Panc1 (cell line): ENCODE data around the gene ZNF30. TPM values are rescaled to one million over a fixed set of nuclear protein-coding genes. Genes with fewer than 3 reads are reported as not detected.

Experiments used
- ATAC-seq: fragments of 200-7000 bp; cut with Tn5 transposase; 2 replicates; pipeline ENCODE4 v1.9.1; 2020; ENCODE audit warnings: mild to moderate bottlenecking, moderate library complexity
- BruUV-seq: library from RNA; stranded (reverse); fragments of 400-500 nt; replicated peaks from 2 replicates; lab custom pipeline; 2021; lab: Mats Ljungman, UMichigan
- CTCF ChIA-PET: fragments of 300-600 bp; sonication (Branson Sonifier 250); formaldehyde crosslinking; loops from one replicate; lab custom pipeline; 2022; ENCODE audit warnings: antibody characterized with exemption; lab: Charles Lee
- POLR2A ChIA-PET: fragments of 300-600 bp; sonication (Branson Sonifier 250); formaldehyde crosslinking; loops from one replicate; lab custom pipeline; 2022; ENCODE audit warnings: antibody characterized with exemption; lab: Charles Lee
- DNase-seq: peaks from one replicate; pipeline ENCODE4 v3.0.0-alpha.2; 2010; ENCODE audit warnings: low read depth, low spot score
- H3K27ac ChIP-seq: 2 replicates; pipeline ENCODE4 v1.5.1; 2011; ENCODE audit warnings: mild to moderate bottlenecking, low read length, inconsistent platforms
- H3K27me3 ChIP-seq: fragments of 200-500 bp; sonication (Bioruptor generic); 2 replicates; pipeline ENCODE4 v1.6.0; 2014; ENCODE audit warnings: low read length, inconsistent platforms; ENCODE audit not compliant: control insufficient read depth, insufficient read depth
- H3K36me3 ChIP-seq: fragments of 200-500 bp; sonication (Bioruptor generic); 2 replicates; pipeline ENCODE4 v1.5.1; 2014; ENCODE audit warnings: inconsistent platforms, mild to moderate bottlenecking, low read length, moderate library complexity; ENCODE audit not compliant: control insufficient read depth, insufficient read depth
- H3K4me1 ChIP-seq: 2 replicates; pipeline ENCODE4 v1.5.1; 2011; ENCODE audit warnings: inconsistent platforms, mild to moderate bottlenecking, low read length, moderate library complexity; ENCODE audit not compliant: control insufficient read depth, insufficient read depth
- H3K4me3 ChIP-seq, 2 experiments: 2 replicates each; pipeline ENCODE4 v1.5.1; 2011 to 2012; ENCODE audit warnings: low read depth in 2 of 2, low read length in 2 of 2, mild to moderate bottlenecking in 2 of 2, inconsistent platforms in 1 of 2, moderate library complexity in 1 of 2
- H3K9me3 ChIP-seq: fragments of 200-500 bp; sonication (Bioruptor generic); 2 replicates; pipeline ENCODE4 v1.5.1; 2014; ENCODE audit warnings: low read depth, mild to moderate bottlenecking, inconsistent platforms, low read length, moderate library complexity; ENCODE audit not compliant: control insufficient read depth, insufficient read depth
- CTCF ChIP-seq: fragments of 450-650 bp; IDR thresholded peaks from 2 replicates; pipeline ENCODE4 v1.5.1; 2017; ENCODE audit warnings: mild to moderate bottlenecking
- POLR2AphosphoS5 ChIP-seq: IDR thresholded peaks from 2 replicates; pipeline ENCODE4 v1.6.1; 2012; ENCODE audit warnings: mild to moderate bottlenecking, low read depth, low read length, moderate library complexity
- REST ChIP-seq, 2 experiments: IDR thresholded peaks; 2 replicates each; pipeline ENCODE4 v1.6.1; 2011 to 2012; ENCODE audit warnings: low read depth in 2 of 2, control low read depth in 1 of 2, low read length in 1 of 2, mild to moderate bottlenecking in 1 of 2, moderate library complexity in 1 of 2; ENCODE audit not compliant: insufficient read depth in 1 of 2
- SIN3A ChIP-seq: IDR thresholded peaks from 2 replicates; pipeline ENCODE4 v1.6.1; 2012; ENCODE audit warnings: low read depth, mild to moderate bottlenecking, low read length, moderate library complexity, borderline replicate concordance; ENCODE audit not compliant: insufficient read depth
- TCF7L2 ChIP-seq: IDR thresholded peaks from 2 replicates; pipeline ENCODE4 v1.6.1; 2011; ENCODE audit warnings: mild to moderate bottlenecking, low read depth, low read length, inconsistent platforms
- in situ Hi-C: cut with HindIII; loops from 2 replicates; pipeline ENCODE4 v1.10.0; 2016; ENCODE audit warnings: low sequenced_read_pairs, low pct_unique_long_range_greater_than_20kb
- intact Hi-C: fragments of 100-400 bp; cut with micrococcal nuclease; formaldehyde crosslinking; loops from one replicate; pipeline ENCODE4 v1.10.0; 2022; ENCODE audit not compliant: unreplicated experiment
- total RNA-seq: library from RNA; stranded (reverse); gene quantifications from one replicate; pipeline ENCODE4 v1.2.1, GENCODE V29; 2021; ENCODE audit not compliant: unreplicated experiment

Gene ZNF30
- total RNA-seq, 1 experiment from 2014 or later, result 5.3 TPM

GRCh38 chr19:34943861-34944573, 17.3 kb downstream of the ZNF30 start:
- intact Hi-C loops (no loop called here), in situ Hi-C loops (no loop called here)
- ChIA-PET POLR2A (no interaction called here), CTCF (no interaction called here)
- Histone ChIP-seq H3K4me1 (no peaks in the 10 kb centered on the region), H3K4me3 (no peak overlapping the region), H3K27me3 (no peaks in the 10 kb centered on the region), H3K27ac (no peak overlapping the region), H3K36me3 (no peaks in the 10 kb centered on the region), H3K9me3 (peaks cover 57% of the 10 kb centered on the region)
- no TSS peak for BruUV-seq
- no peak for DNase-seq
- TF ChIP-seq REST (IDR thresholded peaks at IDR 0.05; ENCODE audit: insufficient read depth in 1 of 2, low read depth in 2 of 2, low read length in 1 of 2) (no peak), TCF7L2 (no peak), SIN3A (no peak), POLR2AphosphoS5 (no peak), CTCF (no peak)
- no peak for ATAC-seq

- ChIA-PET CTCF (no interaction called here), POLR2A (no interaction called here)
- in situ Hi-C loops, result no loop called here
- BruUV-seq, result no TSS peak
- TF ChIP-seq CTCF (no peak), TCF7L2 (no peak), SIN3A (no peak), POLR2AphosphoS5 (no peak), REST (IDR thresholded peaks at IDR 0.05; ENCODE audit: insufficient read depth in 1 of 2, low read depth in 2 of 2, low read length in 1 of 2) (no peak)
- Histone ChIP-seq H3K36me3 (no peaks in the 10 kb centered on the region), H3K27ac (no peak overlapping the region), H3K4me3 (no peak overlapping the region), H3K4me1 (no peaks in the 10 kb centered on the region), H3K9me3 (peaks cover 56% of the 10 kb centered on the region), H3K27me3 (no peaks in the 10 kb centered on the region)
- DNase-seq (no peak), ATAC-seq (no peak)
- intact Hi-C loops, result no loop called here
Measured at GRCh38 chr19:34953092-34953491, 26.4 kb downstream of the ZNF30 start.
